GM10266 (cell line): ENCODE data around the gene ZNF501.

Source experiments
- DNase-seq: peaks from one replicate; pipeline ENCODE4 v3.0.0; 2012; ENCODE audit errors: extremely low spot score
- CTCF ChIP-seq: IDR thresholded peaks from 2 replicates; pipeline ENCODE4 v1.5.1; 2012; ENCODE audit warnings: mild to moderate bottlenecking, low read depth; ENCODE audit not compliant: control insufficient read depth, insufficient read depth; ENCODE audit errors: missing control alignments

Gene ZNF501

DNA sequence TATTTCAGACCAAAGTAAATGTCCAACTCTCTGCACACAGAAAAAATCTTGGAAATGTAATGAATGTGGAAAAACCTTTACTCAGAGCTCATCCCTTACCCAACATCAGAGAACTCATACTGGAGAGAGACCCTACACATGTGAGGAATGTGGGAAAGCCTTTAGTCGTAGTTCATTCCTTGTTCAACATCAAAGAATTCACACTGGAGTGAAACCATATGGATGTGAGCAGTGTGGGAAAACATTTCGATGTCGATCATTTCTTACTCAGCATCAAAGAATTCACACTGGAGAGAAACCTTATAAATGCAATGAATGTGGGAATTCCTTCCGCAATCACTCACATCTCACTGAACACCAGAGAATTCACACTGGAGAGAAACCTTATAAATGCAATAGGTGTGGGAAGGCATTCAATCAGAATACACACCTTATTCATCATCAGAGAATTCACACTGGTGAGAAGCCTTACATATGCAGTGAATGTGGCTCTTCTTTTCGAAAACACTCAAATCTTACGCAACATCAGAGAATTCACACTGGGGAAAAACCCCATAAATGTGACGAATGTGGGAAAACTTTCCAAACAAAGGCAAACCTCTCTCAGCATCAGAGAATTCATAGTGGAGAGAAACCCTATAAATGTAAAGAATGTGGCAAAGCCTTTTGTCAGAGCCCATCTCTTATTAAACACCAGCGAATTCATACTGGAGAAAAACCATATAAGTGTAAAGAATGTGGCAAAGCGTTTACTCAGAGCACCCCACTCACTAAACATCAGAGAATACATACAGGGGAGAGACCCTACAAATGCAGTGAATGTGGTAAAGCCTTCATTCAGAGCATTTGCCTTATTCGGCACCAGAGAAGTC lies 8.0 kb upstream of the ZNF501 start:
- no peak for TF ChIP-seq CTCF
- DNase-seq: no peak

DNA sequence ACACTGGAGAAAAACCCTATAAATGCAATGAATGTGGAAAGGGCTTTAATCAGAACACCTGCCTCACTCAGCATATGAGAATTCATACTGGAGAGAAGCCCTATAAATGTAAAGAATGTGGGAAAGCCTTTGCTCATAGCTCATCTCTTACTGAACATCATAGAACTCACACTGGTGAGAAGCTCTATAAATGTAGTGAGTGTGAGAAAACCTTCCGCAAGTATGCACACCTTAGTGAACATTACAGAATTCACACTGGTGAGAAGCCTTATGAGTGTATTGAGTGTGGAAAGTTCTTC lies 7.4 kb upstream of the ZNF501 start:
- TF ChIP-seq CTCF: no peak
- no peak for DNase-seq

DNA sequence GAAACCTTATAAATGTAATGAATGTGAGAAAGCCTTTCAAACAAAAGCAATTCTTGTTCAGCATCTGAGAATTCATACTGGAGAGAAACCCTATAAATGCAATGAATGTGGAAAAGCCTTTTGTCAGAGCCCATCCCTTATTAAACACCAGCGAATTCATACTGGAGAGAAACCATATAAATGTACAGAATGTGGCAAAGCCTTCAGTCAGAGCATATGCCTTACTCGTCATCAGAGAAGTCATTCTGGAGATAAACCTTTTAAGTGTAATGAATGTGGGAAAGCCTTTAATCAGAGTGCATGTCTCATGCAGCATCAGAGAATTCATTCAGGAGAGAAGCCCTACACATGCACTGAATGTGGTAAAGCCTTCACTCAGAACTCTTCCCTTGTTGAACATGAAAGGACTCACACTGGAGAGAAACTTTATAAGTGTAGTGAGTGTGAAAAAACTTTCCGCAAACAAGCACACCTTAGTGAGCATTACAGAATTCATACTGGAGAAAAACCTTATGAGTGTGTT lies 5.3 kb downstream of the ZNF501 start:
- no peak for TF ChIP-seq CTCF
- no peak for DNase-seq

DNA sequence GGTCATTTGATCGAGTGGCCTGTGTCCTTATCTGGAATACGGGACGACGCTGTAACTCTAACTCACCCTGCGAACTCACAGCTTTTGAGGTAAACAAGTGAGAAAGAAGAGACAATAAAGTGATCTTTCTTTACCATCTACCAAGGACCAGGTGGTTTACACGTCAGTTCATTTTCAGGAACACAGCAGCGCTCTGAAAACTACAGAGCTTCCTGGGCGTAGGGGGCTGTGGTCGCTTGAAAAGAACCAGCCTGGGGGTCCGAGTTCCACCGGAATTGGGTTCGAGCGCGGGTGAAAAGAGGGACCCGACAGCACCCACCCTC lies 31.6 kb downstream of the ZNF501 start:
- peak; percentile 8 for DNase-seq
- TF ChIP-seq CTCF: no peak

DNA sequence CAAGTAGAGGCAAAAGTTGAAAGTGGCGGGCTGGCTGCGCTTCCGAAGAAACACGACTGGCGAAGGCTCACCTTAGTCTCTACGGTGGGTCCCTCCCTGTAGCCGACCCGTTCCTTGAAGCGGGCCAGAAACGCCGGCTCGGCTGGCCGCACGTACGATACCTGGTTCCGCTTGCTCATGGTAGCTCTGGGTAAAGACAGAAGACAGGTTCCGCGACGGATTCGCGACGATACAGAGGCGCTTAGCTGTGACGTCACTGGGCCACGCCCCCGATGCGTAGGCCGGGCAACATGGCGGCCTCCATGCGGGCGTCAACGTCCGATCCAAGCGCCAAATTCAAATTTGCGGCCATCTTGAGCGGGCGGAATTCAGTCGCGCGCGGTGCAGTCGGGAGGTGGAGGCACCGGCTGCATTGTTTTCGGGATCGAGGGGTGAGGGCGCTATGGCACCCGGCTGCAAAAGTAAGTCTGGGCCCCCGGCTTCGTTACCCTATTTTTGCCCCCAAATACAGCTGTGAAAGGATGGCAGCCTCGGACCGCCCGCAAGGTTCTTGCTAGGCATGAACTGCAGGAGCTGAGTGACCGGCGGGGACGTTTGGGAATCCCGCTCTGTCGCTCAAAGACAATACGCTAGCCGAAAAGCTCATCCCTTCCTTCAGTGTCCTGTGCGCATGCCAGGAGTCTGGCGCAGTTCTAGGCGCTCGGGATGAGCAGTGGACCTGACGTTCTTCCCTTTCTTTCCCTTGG lies 32.2 kb downstream of the ZNF501 start, which contains the start of the genes KIAA1143 and KIF15:
Gene KIAA1143 (minus strand): TSS at position 196 of the 746 bp plus-strand sequence. CDS start 17 bp downstream, at position 179.
Gene KIF15 (plus strand): TSS at position 371 of the 746 bp plus-strand sequence. CDS start 72 bp downstream, at position 443.
- DNase-seq: peak; percentile 90
- peak; percentile 9 for TF ChIP-seq CTCF

DNA sequence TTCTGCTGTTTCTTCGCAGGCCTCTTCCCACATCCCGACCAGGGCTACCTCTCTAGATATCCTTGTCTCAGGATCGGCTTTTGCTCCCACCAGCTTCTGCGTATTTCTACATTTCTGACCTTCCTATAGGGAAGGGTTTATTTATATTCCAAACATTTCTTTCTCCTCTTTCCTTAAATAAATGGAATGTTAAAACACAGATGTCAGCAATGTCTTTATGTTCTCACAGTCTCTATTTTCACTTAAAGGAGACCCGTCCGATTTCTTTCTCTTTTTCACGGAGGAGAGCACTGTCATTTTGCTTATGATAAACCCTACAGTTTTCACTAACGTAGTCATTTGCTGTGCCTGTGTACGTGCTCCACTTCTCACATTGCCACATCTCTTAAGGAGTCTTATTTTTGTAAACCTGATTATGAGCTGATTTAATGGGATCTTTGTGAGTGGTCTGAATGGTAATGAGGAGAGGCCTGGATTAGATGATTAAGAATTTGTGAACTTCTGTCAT lies 32.8 kb downstream of the ZNF501 start:
- DNase-seq: no peak
- no peak for TF ChIP-seq CTCF

GRCh38 chr3:44762690-44763089 lies 33.3 kb downstream of the ZNF501 start:
- no peak for TF ChIP-seq CTCF
- no peak for DNase-seq
